ENCODE results near the gene STAM.

STAM gene

GRCh38 chr10:17764142-17764541 is 120.2 kb downstream of the STAM start:
- no peak overlapping the region for H3K4me3 ChIP-seq (ENCODE audit: low read depth, low read length)

DNA sequence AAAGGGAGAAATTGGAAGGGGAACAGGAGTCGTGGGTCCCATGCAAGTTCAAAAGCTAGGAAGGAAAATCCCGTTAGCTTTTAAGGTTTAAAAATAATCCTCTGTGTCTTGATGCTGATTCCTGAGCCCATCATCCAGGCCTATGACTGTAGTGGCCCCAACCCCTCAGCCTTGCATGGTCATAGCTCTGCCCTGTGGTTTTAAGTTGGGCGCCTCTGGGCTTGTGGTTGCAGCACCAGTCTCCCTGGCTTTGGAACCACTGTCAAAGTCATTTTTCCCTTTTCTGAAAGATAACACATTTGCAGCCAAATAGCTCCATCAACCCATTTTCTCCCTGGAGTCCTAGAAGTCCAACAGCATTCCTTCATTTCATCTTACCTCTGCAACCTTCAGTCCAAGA is 121.7 kb downstream of the STAM start:
- no peak overlapping the region for H3K4me3 ChIP-seq (ENCODE audit: low read depth, low read length)
